Duodenal mucosa (tissue), 2 donors: ENCODE measurements around the gene TSTD2.

Experiments used
- H3K27ac ChIP-seq: one replicate; pipeline ENCODE4 v1.7.0; 2013; ENCODE audit warnings: low read depth, low read length
- H3K27me3 ChIP-seq, 2 donors: one replicate each; pipeline ENCODE4 v1.7.0; 2013; ENCODE audit warnings: low read length in 2 of 2, control low read depth in 1 of 2; ENCODE audit not compliant: insufficient read depth in 2 of 2, control insufficient read depth in 1 of 2
- H3K36me3 ChIP-seq, 2 donors: one replicate each; pipeline ENCODE4 v1.7.0; 2013; ENCODE audit warnings: low read length in 2 of 2, control low read depth in 1 of 2; ENCODE audit not compliant: insufficient read depth in 2 of 2, control insufficient read depth in 1 of 2
- H3K4me1 ChIP-seq, 2 donors: one replicate each; pipeline ENCODE4 v1.7.0; 2013; ENCODE audit warnings: low read length in 2 of 2, control low read depth in 1 of 2; ENCODE audit not compliant: insufficient read depth in 2 of 2, control insufficient read depth in 1 of 2
- H3K4me3 ChIP-seq, 2 donors: one replicate each; pipeline ENCODE4 v1.7.0; 2013; ENCODE audit warnings: low read length in 2 of 2, low read depth in 1 of 2
- H3K9ac ChIP-seq, 2 donors: one replicate each; pipeline ENCODE4 v1.7.0; 2013; ENCODE audit warnings: low read length in 2 of 2, low read depth in 1 of 2
- H3K9me3 ChIP-seq, 2 donors: one replicate each; pipeline ENCODE4 v1.7.0; 2013; ENCODE audit warnings: low read length in 2 of 2, control low read depth in 1 of 2; ENCODE audit not compliant: control insufficient read depth in 1 of 2

The TSTD2 gene

DNA sequence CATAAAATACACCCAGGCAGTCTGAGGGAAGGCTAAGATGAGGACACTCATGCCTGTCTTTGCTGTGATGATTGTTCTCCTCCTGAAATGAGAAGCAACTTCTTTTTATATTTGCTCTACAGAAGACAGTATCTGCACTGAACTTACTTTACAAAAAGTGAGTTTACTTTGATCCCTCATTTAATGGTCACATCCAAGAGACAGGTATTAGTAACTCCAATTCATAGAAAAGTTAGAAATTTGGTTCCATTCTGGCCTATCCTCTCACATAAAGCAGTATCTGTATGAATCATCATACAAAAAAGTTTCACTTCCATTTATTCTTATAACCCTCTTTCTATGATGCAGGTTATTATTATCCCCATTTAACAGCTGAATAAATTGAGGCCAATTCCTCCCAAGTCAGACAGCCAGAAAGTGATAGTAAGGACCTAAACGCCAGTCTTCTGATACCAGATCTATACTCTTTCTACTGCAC, 15.2 kb downstream of the TSTD2 start:
- Histone ChIP-seq H3K4me3 (no peak overlapping the region), H3K4me1 (no peaks in the 10 kb centered on the region), H3K36me3 (peaks cover 5 to 17% of the 10 kb centered on the region in 2 donors), H3K27me3 (no peaks in the 10 kb centered on the region), H3K9me3 (no peaks in the 10 kb centered on the region), H3K9ac (no peak overlapping the region), H3K27ac (no peak overlapping the region)

DNA sequence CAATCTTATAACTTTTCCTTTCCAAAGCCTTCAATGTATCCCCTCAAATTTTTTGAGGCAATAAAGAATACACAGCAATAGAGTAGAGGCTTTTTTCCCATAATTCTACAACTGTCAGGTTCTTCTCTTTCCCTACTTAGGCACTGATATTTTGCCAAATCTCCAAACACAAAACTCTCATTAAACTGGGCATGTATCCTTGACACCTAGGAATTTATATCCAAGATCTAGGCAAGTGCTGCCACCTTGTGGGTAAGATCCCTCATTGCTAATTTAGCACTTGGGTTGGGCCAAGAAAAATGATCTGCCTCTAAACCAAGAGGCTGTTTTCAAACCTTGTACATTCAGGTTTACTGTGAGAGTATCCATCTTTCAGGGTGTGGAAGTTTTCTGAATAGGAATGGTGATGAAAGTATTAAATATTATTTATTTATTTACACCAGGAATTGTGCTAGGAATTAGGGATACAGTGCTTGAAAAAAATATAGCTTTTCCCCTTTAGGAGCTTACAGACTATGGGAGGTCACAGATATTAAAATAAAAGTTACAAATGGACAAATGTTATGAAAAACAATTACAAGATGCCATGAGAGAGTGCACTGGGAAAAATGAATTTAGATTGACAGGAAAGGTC, 17.6 kb downstream of the TSTD2 start:
- Histone ChIP-seq H3K4me1 (no peaks in the 10 kb centered on the region), H3K36me3 (peaks cover 9 to 29% of the 10 kb centered on the region in 2 donors)

DNA sequence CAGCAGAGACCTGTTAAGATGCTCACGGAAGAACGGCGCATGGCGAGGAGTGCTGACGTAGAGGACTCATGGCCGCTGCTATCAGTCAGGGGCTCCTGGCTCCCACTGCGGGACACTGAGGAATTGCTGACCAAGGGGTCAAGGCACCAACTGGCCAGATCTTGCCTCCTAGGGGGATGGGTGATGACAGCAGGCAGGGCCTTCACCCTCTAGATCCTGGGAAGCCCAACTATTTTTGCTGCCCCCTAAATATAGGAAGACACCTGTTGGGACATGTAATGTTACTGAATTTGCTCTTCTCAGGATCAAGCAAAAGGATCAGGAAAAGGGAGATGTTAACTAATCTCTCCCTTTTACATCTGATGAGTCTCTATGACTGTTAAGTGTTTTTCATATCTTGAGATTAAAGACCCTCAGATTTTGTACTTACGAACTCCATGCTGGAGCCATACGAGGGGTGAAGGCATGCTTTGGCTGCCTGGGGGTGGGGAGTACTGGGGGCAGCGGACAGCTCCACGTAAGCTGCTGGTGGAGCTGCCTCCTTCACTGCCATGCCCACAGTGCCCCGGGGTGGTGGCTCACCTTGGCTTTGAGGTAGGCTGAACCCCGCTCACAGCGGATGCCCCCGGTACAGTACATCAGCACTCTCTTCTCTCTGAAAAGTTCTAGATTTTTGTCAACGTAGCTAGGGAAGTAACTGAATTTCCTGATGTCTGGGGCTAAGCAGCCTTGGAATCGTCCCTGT, 28.1 kb downstream of the TSTD2 start:
- Histone ChIP-seq H3K4me1 (peaks cover 0 to 10% of the 10 kb centered on the region in 2 donors), H3K27ac (no peak overlapping the region), H3K4me3 (no peak overlapping the region), H3K9me3 (no peaks in the 10 kb centered on the region), H3K9ac (no peak overlapping the region), H3K36me3 (peaks cover 36 to 69% of the 10 kb centered on the region in 2 donors), H3K27me3 (no peaks in the 10 kb centered on the region)

More for the DNA sequence above, 17.6 kb downstream of the TSTD2 start:
- H3K9ac ChIP-seq = no peak overlapping the region
- no peaks in the 10 kb centered on the region for H3K9me3 ChIP-seq
- H3K27me3 ChIP-seq = no peaks in the 10 kb centered on the region
- H3K27ac ChIP-seq = no peak overlapping the region
- no peak overlapping the region for H3K4me3 ChIP-seq

DNA sequence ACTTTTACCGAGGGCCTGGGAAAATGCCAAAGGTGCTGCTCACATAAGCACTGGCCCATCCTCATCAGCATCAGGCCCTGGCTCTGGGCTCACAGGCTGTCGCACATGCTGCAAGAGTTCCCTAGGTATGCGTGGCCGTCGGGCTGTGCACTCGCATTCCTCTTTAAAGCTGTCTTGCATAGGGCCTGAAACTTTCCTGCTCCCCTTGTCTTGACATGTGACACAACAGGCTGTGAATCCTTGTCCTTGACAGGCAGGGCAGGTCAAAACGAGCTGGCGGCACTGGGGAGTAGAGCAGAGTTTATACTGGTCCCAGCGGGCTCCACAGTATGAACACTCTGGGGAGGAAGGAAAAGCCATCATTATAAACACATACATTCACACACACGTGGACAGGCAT, 30.7 kb downstream of the TSTD2 start:
- H3K27ac ChIP-seq = no peak overlapping the region
- H3K9me3 ChIP-seq = no peaks in the 10 kb centered on the region
- H3K4me3 ChIP-seq = no peak overlapping the region
- H3K9ac ChIP-seq = no peak overlapping the region
- H3K27me3 ChIP-seq = no peaks in the 10 kb centered on the region
- peaks cover 36 to 61% of the 10 kb centered on the region in 2 donors for H3K36me3 ChIP-seq
- peaks cover 4 to 14% of the 10 kb centered on the region in 2 donors for H3K4me1 ChIP-seq

DNA sequence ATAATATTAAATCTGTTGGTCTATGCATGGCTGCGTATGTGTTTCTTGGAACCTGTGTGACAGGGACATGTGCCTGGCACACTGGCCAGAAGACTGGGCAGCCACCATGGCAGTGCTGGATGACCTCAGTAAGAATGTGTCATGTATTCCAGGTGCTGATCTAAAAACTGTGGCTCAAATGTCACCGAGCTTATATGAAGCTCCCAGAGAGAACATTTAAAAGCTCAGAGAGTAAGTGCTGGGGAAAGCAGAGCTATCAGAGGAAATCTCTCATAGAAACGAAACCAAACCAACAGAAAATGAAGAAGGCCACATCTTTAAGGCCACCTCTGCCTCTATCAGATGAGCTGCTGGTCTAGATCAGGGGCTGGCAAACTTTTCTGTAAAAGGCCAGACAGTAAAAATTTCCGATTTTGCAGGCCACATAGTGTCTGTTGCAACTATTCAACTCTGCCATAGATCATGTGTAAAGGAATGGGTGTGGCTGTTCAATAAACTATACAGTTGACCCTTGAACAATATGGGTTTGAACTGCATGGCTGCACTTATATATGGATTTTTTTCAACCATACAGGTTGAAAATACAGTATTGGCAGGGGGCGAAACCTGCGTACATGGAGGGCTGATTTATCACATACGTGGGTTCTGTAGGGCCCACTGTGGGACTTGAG, 31.8 kb downstream of the TSTD2 start:
- Histone ChIP-seq H3K9me3 (no peaks in the 10 kb centered on the region), H3K4me3 (no peak overlapping the region), H3K27ac (no peak overlapping the region), H3K36me3 (peaks cover 36 to 61% of the 10 kb centered on the region in 2 donors), H3K9ac (no peak overlapping the region), H3K4me1 (peaks cover 4 to 14% of the 10 kb centered on the region in 2 donors), H3K27me3 (no peaks in the 10 kb centered on the region)

DNA sequence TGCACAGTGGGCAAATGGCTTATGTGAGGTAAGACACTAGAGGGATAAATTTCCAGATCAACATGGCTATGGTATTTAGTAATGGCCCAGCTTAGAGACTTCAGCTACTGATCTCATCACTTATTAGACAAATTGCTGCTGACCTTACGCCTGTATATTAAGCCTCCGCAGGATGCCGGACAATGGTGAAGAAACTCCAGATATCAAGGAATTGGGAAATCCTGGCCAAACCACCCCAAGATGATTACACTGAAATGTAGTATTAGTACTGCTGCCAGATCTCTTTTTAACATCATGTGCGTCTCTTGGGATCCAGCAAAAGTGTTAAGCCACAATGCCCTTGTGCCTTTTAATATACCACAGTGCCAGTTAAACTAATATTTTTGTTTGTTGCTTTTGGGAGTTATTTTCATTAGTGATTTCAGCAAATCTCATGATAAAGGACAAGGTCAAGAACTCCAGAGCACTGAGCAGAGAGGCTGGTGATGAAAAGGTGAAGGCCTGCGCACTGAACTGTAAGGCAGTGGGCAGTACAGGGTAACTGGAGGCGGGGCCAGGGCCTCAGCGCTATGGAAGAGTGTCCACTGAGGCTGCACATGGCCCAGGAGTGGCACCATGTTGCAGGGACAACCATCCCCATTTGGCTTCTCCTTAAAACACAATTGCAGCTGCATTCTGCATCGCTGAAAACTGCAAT, 32.5 kb downstream of the TSTD2 start:
- Histone ChIP-seq H3K36me3 (peaks cover 33 to 57% of the 10 kb centered on the region in 2 donors), H3K9ac (no peak overlapping the region), H3K9me3 (no peaks in the 10 kb centered on the region), H3K4me1 (peaks cover 4 to 14% of the 10 kb centered on the region in 2 donors), H3K27ac (no peak overlapping the region), H3K4me3 (no peak overlapping the region), H3K27me3 (no peaks in the 10 kb centered on the region)

DNA sequence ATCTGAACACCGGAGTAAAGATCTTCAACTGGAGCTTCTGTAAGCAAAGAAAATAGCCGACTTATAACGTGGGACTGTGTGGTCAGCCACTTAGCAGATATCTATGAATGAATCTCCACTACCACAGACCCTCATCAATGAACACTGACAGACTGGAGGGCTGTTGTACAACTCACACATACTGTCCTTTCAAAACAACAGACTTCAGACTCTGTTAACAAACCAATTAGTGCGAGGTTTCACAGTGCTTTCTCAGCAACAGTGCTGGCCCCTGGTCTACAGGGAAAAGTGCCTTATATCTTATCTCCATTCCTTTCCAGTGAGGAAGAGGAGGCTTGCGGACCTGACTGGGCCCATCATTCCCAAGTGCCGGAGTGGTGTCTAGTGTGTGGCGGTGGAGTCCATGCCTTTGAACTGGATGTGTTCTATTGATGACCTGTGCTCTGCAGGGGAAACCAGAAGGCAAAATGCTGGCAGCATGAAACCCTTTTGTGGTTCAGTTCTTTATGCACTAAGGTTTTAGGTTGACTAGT, 33.8 kb downstream of the TSTD2 start:
- Histone ChIP-seq H3K9me3 (no peaks in the 10 kb centered on the region), H3K36me3 (peaks cover 21 to 44% of the 10 kb centered on the region in 2 donors), H3K9ac (no peak overlapping the region), H3K27ac (no peak overlapping the region), H3K4me3 (no peak overlapping the region), H3K27me3 (no peaks in the 10 kb centered on the region), H3K4me1 (peaks cover 4 to 14% of the 10 kb centered on the region in 2 donors)

DNA sequence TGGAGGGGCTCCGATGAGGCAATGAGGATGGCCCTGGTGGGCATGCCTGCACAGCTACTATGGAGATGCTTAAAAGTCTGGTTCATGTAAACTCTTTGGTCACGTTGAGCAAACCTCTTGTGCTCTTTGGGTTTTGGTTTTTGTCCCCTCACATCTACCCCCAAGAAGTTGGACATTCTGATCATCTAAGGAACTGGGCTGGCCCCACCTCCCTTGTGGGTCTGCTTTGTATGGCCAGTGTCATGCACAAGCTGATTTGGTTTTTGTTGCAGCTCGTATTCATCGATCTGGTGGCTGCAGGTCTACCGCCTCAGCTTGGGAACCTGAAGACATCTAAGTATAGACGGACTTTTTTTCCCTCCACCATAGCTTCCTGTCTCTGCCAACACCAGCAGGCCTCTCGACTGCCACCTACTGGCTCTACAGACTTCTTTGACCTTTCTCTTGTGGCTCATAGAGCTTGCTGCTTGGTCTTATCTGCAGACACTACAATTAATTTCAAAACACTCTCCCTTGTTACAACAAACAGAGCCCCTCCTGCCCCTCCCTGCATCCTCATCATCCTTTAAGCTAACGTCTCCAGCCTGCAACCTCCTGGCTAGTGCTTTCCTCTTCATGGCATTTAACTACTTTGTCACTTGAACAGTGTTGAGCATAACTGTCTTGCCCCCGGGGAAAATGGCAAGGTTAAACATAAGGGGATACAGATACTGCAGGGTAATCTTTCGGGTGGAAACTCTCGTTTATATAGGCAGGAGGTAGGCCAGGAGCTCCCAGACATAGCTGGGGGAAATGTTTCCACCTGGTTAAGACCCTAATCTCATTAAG, 34.5 kb downstream of the TSTD2 start:
- Histone ChIP-seq H3K9ac (no peak overlapping the region), H3K27me3 (no peaks in the 10 kb centered on the region), H3K36me3 (peaks cover 20 to 37% of the 10 kb centered on the region in 2 donors), H3K9me3 (no peaks in the 10 kb centered on the region), H3K27ac (no peak overlapping the region), H3K4me1 (peaks cover 4 to 14% of the 10 kb centered on the region in 2 donors), H3K4me3 (no peak overlapping the region)

DNA sequence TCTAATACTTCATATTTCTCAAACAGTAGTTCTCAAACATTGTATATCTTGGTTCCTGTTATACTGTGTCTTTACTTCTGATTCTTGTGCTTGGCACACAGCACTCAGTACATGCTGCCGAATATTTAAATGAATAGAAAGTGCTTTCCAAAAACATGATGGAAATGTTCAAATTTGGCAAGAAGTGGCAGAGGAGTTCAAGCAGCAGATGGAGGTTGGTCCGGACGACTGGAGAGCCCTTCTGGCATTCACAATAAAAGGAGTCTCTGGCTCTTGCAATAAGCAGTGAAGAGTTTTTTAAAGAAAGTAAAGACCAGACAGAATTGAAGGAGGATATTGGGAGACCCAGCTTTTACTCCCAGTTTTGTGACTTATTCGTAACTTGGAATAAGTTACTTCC, 36.3 kb downstream of the TSTD2 start:
- Histone ChIP-seq H3K27ac (no peak overlapping the region), H3K4me3 (no peak overlapping the region), H3K9me3 (no peaks in the 10 kb centered on the region), H3K36me3 (peaks cover 11 to 19% of the 10 kb centered on the region in 2 donors), H3K27me3 (no peaks in the 10 kb centered on the region), H3K9ac (no peak overlapping the region), H3K4me1 (peaks cover 4 to 12% of the 10 kb centered on the region in 2 donors)
